Glomerular visceral epithelial cell (primary cell): Measurements from ENCODE around the gene C17orf100.
"Not testable (repeated sequence)": the region's sequence is repeated elsewhere in the genome, so short reads cannot be mapped to it uniquely, and the experiment has no call there.

Experiments
- DNase-seq: peaks from one replicate; pipeline ENCODE4 v3.0.0-alpha.2; 2016; ENCODE audit errors: extremely low spot score

Gene C17orf100

DNA sequence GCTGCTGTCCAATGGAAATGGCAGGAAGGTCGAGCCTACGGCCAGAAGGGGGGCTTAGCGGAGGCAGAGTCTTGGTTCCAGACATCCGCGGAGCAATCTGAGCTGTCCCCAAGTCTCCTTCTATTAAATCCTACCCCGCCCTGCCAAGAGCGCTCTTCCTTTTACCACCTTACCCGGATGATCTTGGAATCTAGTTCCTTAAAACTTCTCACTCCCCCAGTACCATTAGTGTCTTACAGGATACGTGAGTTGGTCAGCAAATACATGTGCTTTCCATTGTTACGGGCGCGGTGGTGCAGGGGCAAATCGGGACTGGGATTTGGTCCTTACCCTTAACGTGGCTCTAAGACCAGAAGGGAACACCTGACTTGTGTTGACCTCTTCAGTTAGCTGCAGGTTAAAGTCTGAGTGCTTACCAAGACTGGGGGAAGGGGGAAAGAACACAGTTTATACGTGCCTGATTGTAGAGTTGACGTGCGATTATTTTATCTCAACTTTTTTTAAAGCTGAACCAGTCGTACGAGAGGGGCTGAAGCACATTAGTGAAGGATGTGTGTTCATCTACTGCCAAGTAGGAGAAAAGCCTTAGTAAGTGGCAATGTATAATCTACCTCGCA lies 10.2 kb upstream of the C17orf100 start:
- DNase-seq: no peak

DNA sequence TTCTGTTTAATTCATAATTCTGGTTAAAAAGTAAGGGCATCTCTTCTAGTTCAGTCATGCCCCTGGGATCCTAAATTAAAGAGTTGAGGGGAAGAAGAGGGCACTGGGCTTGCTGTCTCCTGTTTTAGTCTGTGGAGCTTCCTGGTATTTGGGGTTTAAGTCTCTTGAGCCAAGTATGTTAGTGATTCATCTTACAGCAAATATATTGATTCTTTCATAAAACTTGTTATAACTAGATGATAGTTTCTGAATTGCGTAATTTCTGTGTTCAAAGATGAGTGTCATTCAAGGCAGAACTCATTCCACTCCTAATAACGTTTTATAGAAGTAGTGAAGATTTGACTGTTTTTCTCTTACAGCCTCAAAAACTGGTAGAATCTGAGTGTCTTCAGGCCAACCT lies 9.0 kb upstream of the C17orf100 start:
- no peak for DNase-seq

DNA sequence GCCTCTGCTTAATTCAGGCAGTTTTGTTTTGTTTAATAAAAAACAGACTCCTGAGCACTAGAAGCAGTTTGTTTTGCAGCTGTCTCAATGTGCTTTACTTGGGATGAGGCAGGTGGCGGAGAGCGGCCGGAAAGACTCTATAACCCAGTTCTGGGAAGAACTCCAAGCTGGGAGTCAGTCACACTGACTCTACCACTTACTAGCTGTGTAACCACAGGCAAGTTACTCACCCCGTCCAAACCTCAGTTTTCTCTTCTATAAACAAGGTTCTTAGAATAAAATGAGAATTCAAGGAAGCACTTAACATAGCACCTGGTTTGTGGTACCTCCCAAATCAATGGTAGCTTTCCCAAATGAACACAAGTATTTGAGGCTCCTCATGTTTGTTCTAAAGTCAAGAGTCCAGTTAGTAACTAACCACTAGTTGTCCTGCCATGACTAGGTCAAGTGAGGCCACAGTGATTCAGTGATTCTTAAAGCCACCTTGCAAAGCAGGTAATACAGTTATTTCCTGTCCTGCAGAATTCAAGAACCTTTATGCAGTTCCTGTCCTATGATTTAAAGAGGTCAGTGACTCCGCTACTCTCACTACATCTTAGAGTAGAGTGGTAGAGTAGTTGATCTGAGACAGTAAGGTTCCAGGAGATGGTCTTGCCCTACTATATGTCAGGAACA lies 8.0 kb upstream of the C17orf100 start:
- DNase-seq: peak; percentile 26

GRCh38 chr17:6648181-6648580 lies 3.4 kb upstream of the C17orf100 start:
- peak; percentile 23 for DNase-seq

- DNase-seq: peak; percentile 20
Observed at GRCh38 chr17:6651919-6652452, 424 bp downstream of the C17orf100 start.

GRCh38 chr17:6654841-6655731 lies 3.5 kb downstream of the C17orf100 start:
- DNase-seq: peak; percentile 27

GRCh38 chr17:6655732-6656361 lies 4.3 kb downstream of the C17orf100 start:
- not testable (repeated sequence) for DNase-seq

DNA sequence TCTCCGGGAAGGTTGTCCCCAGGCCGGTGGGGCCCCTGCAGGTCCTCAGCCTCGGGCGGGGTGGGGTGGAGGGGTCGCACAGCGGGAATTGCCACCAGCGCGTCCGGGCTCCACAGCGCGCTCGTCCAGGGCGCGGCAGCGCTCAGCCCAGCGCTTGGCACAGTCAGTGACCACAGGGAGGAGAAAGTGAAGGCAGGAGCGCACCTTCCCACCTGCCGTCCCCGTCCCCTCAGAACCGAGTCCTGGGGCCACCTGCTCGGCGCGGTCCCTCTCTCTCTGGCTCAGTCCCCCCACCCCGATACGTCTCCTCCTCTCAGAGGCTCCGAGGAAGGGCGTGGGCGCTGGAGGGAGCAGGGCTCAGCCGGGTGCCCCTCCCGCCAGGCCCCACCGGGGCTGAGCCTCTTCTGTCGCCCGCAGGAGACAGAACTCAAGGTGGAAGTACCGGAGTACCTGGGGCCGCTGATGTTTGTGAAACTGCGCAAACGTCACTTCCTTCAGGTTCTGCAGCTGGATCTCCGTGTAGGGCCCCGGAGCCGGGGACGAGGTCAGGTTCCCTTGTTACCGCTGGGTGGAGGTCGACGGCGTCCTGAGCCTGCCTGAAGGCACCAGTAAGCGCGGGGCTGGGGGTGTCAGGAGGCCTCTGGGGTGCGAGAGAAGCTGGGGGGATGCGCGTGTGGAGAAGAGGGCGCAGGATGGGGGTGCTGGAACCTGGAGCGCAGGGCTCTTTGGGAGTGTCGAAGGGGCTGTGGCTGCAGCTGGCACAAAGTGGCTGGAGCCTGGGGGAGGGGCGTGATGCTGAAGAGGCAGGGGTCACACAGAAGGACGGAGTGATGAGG lies 5.5 kb downstream of the C17orf100 start:
- DNase-seq: not testable (repeated sequence)

DNA sequence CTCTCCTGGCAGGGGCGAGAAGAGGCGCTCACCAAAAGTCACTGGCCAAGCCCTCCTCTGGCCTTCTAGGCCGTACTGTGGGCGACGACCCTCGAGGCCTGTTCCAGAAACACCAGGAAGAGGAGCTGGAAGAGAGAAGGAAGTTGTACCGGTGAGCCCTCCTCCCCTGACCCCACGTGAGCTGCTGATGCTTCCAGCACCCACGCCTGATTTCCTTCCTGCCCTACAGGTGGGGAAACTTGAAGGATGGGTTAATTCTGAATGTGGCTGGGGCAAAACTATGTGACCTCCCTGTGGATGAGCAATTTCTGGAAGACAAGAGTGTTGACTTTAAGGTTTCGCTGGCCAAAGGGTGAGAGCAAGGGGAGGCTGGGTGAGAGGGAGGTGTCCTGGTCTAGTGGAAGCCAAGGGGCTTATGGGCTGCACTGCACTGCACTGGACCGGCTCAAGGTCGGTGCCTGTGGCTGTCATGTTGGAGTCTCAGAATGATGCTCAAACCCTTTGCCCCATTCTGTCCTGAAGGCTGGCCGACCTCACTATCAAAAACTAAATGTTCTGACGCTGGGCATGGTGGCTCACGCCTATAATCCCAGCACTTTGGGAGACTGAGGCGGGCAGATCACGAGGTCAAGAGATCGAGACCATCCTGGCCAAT lies 6.2 kb downstream of the C17orf100 start:
- DNase-seq: no peak

GRCh38 chr17:6658411-6658810 lies 6.8 kb downstream of the C17orf100 start:
- not testable (repeated sequence) for DNase-seq

- DNase-seq: no peak
Observed at GRCh38 chr17:6660101-6660500, 8.5 kb downstream of the C17orf100 start.

DNA sequence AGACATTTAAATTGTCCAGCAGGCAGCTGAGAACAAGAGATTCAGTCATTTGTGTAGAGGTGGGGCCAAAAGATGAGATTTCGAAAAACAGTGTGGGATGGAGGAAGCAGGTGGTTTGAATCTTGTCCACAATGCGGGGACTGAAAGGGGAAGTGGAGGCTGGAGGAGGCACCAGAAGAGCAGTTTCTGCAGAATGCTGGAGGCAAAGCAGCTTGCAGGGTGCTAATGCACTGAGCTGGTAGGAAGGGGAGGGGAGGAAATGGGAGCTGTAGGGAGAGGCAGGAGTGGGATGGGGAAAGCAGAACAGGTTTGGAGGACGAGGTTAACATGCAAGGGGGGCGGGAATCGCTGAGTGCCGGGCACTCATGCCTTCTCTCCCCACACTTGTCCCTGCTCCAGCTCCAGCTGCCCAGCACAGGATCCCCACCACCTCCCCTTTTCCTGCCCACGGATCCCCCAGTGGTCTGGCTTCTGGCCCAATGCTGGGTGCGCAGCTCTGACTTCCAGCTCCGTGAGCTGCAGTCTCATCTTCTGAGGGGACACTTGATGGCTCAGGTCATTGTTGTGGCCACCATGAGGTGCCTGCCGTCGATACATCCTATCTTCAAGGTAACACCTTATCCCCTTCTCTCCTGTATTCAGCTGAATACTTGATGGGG lies 9.4 kb downstream of the C17orf100 start:
- no peak for DNase-seq

GRCh38 chr17:6661464-6661848 lies 9.9 kb downstream of the C17orf100 start:
- no peak for DNase-seq

GRCh38 chr17:6663200-6663599 lies 11.6 kb downstream of the C17orf100 start:
- DNase-seq: not testable (repeated sequence)

DNA sequence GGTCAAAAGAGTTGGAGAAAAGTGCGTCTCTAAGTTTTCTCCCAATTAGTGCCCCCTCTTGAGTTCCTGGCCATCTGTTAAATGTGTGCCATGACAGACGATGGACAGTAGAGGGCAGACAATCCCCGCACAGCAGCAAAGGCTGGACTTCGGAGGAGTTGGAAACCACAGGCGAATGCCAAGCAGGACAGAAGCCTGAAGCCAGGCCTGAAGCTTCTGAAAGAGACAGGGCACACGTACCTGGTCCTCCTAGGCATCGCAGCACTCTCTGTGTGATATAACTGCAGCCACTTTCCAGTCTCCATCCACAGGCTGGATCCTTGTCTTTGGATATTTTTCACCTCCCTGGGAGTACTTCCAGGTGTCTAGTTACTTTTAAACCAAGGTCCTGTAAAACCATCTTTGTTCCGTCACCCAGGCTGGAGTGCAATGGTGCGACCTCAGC lies 14.5 kb downstream of the C17orf100 start:
- DNase-seq: peak; percentile 87

GRCh38 chr17:6666557-6666956 lies 15.0 kb downstream of the C17orf100 start:
- DNase-seq: no peak

GRCh38 chr17:6667516-6667915 lies 16.0 kb downstream of the C17orf100 start:
- no peak for DNase-seq

GRCh38 chr17:6668219-6668618 lies 16.7 kb downstream of the C17orf100 start:
- no peak for DNase-seq

DNA sequence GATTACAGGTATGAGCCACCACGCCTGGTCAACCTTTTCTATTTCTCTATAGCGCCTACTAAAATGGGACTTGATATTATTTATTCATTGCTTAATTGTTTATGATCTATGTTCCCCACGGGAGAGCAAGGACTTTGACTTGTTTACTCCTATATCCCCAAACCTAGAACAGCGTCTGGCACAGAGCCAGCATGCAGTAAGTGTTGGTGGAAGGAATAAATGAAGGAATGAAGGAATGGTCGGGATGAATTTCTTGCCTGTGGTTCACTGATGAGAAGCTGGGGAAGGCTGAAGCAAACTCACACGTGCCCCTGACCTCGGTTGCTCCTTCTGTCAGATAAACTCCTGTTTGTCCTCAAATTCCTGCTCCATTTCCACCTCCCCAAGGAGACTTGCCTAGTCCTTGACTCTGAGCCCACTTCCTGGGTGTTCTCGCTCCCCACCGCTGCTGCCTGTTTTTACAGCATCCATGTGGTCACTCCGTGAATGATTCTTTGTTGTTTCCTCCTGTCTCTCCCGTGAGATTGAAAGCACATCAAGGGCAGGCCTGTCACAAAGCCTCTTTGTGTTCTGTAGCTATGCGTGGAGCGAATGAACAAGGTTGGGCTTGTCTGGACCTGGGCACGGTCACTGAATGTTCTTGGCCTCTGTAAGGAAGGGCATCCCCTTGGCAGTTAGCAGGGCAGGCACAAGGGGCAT lies 17.3 kb downstream of the C17orf100 start:
- DNase-seq: no peak
